NCI-H446 treated with DMSO at 0.1 percent for 48 hours (cell line): Measurements from ENCODE around the gene PSEN1.
A peak's percentile ranks its signal among the peaks of the same experiment; 100 is the strongest.

Experiments used
- DNase-seq: peaks from one replicate; lab custom pipeline; 2025; lab: John Stamatoyannopoulos, UW

The PSEN1 gene

DNA sequence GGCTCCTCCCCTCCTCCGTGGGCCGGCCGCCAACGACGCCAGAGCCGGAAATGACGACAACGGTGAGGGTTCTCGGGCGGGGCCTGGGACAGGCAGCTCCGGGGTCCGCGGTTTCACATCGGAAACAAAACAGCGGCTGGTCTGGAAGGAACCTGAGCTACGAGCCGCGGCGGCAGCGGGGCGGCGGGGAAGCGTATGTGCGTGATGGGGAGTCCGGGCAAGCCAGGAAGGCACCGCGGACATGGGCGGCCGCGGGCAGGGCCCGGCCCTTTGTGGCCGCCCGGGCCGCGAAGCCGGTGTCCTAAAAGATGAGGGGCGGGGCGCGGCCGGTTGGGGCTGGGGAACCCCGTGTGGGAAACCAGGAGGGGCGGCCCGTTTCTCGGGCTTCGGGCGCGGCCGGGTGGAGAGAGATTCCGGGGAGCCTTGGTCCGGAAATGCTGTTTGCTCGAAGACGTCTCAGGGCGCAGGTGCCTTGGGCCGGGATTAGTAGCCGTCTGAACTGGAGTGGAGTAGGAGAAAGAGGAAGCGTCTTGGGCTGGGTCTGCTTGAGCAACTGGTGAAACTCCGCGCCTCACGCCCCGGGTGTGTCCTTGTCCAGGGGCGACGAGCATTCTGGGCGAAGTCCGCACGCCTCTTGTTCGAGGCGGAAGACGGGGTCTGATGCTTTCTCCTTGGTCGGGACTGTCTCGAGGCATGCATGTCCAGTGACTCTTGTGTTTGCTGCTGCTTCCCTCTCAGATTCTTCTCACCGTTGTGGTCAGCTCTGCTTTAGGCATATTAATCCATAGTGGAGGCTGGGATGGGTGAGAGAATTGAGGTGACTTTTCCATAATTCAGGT is at the start of gene PSEN1:
Gene PSEN1 (plus strand): TSS at position 121 of the 839 bp plus-strand sequence. CDS start 11,513 bp downstream, outside the sequence.
- DNase-seq: peak; percentile 65

DNA sequence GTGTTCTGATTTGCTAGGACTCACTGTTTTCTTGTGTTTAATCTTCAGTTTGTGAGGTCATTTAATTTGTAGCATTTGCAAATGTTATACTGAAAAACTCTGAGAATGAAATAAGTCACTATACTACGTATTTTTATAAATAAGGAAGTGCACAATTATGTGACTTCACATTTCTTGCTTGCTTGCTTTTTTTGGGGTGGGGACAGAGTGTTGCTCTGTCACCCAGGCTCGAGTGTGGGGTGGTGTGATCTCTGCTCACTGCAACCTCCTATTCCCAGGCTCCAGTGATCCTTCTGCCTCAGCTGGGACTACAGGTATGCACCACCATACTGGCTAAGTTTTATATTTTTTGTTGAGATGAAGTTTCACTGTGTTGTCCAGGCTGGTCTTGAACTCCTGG is 45.3 kb upstream of the PSEN1 start:
- no peak for DNase-seq

DNA sequence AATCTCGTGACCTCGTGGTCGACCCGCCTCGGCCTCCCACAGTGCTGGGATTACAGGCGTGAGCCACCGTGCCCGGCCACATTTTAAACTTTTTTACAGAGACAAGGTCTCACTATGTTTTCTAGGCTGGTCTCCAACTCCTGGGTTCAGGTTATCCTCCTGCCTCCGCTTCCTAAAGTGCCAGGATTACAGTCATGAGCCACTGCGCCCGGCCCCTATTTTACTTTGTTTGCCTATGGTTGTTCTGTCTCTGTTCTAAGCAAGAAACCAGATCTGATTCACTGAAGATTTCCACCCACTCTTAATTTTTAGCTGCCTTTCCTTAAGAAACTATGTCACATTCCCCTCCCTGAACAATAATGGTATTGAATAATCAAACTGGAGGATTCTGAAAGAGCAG is 38.9 kb upstream of the PSEN1 start:
- DNase-seq: no peak

DNA sequence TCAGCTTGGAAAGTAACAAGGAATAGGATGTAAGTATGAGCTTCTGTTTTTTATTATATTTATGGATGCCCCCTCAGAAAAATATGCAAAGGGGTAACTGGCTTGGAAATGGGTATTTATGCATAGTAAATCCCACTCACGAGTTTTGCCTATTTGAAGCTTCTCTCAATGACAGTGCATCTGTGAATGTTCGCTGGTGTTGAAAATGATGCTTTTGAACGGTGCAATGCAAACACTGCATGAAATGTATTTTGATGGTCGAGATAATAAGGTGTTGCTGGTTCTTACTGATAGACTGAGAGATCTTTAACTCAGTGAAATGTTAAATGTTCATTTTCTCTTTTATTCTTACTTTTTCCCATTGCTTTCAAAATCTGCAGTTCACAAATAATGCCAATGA is 36.0 kb upstream of the PSEN1 start:
- no peak for DNase-seq

DNA sequence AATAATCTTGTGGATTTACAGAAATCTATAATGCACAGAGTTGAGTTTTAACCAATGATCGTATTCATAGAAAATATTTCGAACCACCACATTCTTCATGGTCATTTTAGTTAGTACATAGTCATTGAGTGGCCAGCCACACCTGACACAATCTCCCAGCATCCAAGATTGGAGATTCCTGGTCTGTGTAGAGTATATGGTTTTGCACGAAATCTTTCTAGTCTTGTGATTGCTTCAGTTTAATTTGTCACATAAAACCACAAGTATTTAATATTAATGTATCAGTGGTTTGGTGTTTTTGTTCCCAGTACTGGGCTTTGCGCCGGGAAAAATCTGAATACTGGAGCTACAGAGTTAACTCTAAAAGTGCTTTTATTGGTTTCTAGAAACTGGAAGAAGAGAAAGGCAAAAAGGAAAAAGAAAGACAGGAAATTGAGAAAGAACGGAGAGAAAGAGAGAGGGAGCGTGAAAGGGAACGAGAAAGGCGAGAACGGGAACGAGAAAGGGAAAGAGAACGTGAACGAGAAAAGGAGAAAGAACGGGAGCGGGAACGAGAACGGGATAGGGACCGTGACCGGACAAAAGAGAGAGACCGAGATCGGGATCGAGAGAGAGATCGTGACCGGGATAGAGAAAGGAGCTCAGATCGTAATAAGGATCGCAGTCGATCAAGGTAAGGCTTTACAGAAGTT is 33.4 kb upstream of the PSEN1 start:
- DNase-seq: no peak

DNA sequence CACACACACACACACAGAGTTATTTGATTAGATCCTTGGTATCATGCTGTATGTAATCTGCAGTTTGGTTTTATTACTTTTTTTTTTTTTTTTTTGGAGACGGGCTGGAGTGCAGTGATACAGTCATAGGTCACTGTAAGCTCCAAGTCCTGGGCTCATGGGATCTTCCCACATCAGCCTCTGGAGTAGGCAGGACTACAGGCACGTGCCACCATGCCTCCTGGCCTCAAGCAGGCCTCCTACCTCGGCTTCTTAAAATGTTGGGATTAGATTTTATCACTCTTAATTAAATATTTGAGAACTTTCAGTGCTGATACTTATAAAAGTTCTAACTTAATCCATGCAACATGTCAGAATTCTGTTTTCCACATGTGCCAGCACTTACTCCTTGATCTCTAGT is 31.3 kb upstream of the PSEN1 start:
- DNase-seq: no peak

DNA sequence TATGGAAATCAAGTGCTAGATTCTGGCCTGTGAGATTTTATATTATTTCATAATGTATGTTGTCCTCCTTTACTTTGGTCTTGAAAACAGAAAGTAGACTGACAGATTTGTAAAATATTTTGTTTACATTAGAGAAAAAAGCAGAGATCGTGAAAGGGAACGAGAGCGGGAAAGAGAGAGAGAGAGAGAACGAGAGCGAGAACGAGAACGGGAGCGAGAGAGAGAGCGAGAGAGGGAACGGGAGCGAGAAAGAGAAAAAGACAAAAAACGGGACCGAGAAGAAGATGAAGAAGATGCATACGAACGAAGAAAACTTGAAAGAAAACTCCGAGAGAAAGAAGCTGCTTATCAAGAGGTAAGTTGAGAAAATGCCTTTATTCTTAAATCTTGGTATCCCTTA is 30.6 kb upstream of the PSEN1 start:
- no peak for DNase-seq

DNA sequence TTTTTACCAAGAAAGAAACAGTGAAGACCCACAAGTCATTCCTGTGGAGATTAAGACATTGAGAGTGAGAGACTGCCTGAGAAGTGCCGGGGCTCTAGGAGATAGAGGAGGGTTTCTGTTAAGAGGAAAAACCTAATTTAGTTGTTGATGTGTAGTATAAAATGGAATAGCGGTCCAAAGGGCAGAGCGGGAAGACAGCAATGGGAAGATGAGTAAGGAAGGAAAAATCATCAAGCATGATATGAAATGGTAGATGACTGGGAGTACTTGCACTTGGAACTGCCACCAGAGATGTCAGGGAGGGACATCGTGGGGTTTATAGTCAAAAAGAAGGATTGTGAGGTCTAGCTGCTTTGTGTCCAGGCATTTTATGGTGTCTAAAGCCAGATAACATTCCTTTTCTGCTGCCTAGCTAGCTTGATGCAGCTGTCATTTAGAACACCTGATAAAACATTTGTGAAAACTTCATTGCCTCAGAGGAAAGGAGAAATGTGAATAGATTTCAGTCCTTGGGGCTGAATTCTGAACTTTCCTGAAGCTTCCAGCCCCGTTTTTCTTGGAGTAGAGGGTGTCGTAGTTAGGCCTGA is 20.1 kb upstream of the PSEN1 start:
- DNase-seq: no peak

DNA sequence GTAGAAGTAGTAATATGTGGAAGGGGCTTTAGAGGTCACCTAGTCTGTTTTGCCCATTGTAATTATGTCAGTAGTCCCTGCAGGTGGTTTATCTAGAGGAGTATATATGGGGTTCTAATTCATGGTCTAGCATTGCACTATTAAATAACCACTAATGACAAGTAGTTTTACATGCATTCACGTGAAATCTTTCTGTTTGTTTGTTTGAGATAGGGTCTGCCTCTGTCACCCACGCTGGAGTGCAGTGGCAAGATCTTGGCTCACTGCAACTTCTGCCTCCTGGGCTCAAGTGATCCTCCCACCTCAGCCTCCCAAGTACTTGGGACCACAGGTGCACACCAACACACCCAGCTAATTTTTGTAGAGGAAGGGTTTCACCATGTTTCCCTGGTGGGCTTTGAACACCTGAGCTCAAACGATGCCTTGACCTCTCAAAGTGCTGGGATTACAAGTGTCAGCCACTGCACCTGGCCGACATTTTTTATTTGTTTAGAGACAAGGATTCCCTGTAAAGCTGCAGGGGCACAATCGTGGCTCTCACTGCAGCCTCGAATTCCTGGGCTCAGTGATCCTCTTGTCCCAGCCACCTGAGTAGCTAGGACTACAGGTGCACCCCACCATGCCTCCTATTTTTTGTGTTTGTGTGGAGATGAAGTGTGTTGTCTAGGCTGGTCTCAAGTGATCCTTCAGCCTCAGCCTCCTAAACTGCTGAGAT is 12.0 kb upstream of the PSEN1 start:
- DNase-seq: no peak

DNA sequence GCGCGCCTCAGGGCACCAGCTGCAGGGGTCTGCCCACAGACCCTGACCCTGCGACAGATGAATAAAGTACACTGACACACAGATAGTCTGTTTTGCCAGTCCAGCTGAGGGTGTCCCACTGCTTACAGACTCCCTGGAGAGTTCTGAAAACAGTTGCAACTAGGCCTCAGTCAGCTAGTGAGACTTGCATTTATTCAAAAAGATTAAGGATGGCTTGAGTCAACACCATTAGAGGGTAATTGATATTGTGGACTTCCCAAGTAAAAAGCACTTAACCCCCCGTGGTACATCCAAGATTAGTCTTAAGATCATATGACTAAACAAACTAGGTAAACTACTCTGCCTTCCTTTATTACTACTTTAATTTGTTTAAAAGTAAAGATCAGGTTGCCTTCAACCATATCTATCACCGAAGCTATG is 11.1 kb upstream of the PSEN1 start:
- no peak for DNase-seq

DNA sequence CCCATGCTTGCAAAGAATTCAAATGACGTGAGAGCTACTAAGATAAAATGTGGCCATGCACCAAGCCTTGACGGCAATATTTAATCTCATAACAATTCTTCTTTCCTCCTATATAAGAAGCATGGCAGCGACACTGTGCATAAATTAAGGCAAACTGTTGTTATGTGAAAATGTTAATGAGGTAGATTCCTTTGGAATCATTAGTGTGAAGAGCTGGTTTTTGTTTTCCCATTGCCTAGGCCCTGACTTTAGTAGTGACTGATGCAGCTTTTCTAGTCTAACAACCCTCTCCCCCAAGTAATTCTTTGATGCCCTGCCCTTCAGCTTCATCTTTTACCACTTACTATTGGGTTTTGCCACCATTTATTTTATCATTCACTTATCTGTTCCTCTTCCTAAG is 10.6 kb upstream of the PSEN1 start:
- DNase-seq: no peak

DNA sequence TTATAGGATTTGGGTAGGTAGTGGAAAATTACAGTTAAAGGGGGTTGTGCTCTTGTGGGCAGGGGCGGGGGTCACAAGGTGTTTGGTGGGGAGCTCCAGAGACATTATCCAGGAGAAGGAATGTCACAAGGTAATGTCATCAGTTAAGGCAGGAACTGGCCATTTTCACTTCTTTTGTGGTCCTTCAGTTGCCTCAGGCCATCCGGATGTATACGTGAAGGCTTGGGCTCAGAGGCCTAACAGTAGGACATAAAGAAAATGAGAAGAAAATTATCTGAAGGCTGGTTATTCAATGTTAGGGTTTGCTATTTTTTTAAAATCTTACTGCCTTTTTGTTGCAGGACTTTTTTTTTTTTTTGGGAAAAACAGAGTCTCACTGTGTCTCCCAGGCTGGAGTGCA is 2.5 kb upstream of the PSEN1 start:
- DNase-seq: no peak

DNA sequence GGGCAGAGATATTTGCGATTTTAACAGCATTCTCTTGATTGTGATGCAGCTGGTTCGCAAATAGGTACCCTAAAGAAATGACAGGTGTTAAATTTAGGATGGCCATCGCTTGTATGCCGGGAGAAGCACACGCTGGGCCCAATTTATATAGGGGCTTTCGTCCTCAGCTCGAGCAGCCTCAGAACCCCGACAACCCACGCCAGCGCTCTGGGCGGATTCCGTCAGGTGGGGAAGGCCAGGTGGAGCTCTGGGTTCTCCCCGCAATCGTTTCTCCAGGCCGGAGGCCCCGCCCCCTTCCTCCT is 271 bp upstream of the PSEN1 start:
- no peak for DNase-seq

DNA sequence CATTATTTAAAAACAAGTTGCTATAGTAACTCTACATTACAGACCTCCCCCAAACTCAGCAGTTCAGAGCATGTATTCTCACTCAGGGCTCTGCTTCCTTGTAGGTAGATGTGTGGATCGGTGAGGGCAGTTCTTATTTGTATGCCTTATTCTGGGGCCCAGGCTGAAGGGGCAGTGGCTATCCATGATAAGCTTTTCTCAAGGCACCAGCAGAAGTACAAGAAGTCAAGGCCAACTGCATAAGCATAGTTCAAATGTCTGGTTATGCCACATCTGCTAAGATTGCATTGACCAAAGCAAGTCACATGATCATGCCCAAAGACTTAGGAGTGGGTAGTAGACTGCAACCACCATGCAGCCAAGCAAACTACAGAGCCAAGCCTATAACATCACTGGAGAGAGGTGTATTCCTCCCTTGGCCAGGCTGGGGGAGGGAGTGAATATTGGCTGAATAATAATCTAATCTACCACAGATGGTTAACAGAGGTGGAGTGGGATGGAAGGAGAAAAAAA is 4.6 kb downstream of the PSEN1 start:
- DNase-seq: no peak

DNA sequence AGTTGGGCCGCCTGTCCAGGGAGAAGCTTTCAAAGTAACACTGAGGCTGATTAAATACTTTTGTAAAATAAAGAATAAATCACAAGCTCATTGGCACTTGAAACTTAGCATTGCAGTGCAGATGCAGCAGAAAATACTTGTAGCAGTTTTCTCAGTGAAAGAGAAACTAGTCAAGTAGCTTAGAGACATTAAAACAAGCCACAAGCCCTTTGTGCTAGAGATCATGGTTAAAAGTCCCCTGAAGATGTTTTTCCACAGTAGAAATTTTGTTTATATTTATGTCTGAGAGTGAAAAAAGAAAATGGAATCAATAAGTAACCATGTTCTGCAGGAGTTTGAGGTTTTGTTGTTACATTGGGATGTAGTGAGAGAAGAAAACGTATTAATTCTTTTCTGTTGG is 5.9 kb downstream of the PSEN1 start:
- DNase-seq: no peak

DNA sequence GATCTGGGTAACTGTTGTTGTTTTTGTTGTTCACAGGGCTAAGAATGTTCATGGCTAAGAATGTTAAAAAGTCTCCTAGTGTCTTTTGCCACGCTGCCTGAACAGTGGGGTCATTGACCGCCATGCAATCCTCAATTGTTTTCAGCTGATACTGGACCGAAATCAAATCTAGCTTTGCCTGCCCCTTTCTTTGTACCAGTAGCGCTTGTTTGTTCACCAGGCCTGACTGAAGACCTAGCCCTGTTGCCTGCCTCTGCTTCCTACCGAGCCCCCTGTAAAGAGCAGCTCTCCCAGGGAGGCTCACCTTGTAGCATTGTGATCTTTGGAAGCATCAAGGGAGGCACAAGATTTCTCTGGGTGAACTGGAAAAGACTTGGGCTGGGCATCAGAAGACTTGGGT is 6.7 kb downstream of the PSEN1 start:
- DNase-seq: no peak

DNA sequence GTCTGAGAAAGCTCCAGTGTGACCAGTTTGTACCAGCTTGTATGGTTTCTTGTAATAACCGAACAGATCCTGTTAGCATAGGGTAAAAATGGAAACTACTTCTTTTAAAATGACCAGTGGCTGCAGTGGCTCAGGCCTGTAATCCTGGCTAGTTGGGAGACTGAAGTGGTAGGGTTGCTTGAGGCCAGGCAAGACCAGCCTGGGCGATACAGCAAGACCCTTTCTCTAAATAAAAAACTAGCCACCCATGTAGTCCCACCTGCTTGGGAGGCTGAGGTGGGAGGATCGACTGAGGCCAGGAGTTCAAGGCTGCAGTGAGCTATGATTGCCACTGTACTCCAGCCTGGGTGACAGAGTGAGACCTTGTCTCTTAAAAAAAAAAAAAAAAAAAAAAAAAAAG is 7.3 kb downstream of the PSEN1 start:
- no peak for DNase-seq

DNA sequence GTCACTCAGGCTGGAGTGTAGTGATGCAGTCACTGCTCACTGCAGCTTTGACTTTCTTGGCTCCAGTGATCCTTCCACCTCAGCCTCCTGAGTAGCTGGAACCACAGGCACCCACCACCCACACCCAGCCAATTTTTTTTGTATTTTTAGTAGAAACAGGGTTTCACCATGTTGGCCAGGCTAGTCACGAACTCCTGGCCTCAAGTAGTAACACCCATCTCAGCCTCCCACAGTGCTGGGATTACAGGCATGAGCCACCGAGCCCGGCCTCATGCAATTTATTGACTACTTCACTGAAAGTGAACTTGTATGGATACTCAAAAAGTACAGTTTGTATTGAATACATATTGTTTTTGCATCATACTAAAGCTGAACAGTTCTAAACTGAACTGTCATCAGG is 9.1 kb downstream of the PSEN1 start:
- no peak for DNase-seq

DNA sequence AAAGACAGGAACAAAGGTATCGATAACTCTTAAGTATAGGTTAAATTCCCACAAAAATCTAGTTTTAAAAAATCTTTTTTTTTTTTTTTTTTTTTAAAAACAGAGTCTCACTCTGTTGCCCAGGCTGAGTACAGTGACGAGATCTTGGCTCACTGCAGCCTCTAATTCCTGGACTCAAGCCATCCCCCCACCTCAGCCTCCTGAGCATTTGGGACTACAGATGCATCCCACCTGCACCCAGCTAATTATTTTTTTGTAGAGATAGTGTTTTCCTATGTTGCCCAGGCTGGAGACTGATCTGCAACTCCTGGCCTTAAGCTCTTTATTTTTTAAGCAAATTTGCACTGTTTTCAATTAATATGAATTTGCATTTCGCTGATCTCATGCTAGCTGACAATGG is 9.8 kb downstream of the PSEN1 start:
- no peak for DNase-seq

DNA sequence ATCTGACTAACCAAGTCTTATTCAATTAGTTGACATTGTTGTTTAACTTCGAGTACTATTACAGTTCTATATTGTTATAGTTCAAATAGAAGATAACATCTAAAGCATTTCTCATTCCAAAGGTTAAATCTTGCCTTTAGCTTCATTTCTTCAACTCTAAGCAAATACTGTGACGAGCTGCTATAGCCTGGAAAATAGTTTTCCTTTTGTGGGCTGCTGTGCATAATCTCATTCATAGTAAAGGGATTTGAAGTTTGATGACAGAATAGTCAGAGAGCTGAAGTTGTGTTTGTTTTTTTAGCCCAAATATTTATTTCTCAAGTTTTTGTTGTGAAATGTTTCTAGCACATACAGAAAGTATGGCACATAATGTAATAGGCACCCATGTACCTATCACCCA is 13.4 kb downstream of the PSEN1 start:
- DNase-seq: no peak

DNA sequence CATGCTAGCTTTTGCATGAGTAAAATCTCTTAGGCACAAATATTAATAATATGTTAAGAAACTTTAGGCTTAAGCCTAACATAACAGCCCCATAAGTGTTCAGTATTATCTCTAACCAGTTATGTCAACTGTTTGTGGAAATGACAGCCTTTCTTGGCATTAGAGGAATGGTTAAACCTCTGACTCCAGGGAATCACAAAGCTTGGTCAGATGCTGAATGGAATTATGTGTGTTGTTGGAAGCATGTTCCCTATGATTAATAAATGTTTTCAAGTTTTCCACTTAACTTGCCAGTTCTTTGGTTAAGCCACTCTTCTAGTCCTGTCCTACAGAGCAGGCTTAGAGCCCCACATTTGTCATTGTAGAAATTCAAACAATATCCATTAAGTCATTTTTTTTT is 17.0 kb downstream of the PSEN1 start:
- no peak for DNase-seq

DNA sequence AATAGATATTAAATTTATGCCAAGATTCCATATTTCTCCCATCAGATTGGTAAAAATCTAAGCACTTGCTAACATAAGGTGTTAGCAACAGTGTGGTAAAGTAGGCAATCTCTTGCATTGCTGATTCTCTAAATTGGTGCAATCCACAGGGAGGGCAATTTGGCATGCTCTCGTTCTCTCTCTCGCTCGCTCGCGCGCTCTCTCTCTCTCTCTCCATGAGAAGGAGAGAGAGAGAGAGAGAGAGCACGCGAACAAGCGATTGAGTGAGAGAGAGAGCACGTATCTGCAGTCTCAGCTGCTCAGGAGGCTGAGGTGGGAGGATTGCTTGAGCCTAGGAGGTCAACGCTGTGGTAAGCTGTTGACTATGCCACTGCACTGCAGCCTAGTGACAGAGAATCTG is 25.9 kb downstream of the PSEN1 start:
- no peak for DNase-seq

DNA sequence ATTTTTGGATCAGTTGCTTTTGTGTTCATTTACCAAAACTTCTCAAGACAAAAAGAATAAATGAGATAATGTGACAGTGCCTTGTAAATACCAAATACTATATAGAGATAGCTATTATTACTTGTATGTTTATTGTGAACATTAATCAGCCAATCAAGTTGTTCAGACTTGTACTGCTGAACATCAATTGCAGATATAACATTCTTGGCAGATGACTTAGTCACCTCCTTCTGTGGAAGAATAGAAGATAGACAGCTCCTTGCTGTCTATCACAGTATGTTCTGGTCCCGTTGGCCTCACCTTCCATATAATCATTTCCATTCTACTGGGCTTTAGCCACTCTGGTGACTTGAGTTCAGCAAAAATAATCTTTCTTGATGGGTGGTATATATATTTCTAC is 30.1 kb downstream of the PSEN1 start:
- no peak for DNase-seq
